Cardiac fibroblast (primary cell): Measurements from ENCODE around the gene LIN7C.
"Not testable (repeated sequence)": the region's sequence is repeated elsewhere in the genome, so short reads cannot be mapped to it uniquely, and the experiment has no call there.

ENCODE experiments used
- DNase-seq, 2 donors: peaks; one replicate each; pipeline versions ENCODE4 v3.0.0 to v3.0.0-alpha.2; 2010; ENCODE audit warnings: low read depth in 2 of 2
- H3K4me3 ChIP-seq, 2 donors: replicated peaks in 1 of 2; 1 replicate in 1 of 2; 2 replicates in 1 of 2; pipeline ENCODE4 v1.5.1; 2011; ENCODE audit warnings: low read depth in 2 of 2, low read length in 2 of 2, mild to moderate bottlenecking in 2 of 2, moderate library complexity in 1 of 2
- CTCF ChIP-seq: IDR thresholded peaks from one replicate; pipeline ENCODE4 v1.5.1; 2011; ENCODE audit warnings: low read depth, mild to moderate bottlenecking, low read length, inconsistent platforms

Gene LIN7C

GRCh38 chr11:27525824-27526516, 19.4 kb upstream of the LIN7C start:
- TF ChIP-seq CTCF: no peak
- H3K4me3 ChIP-seq: no peak overlapping the region

GRCh38 chr11:27524155-27524554, 17.6 kb upstream of the LIN7C start:
- TF ChIP-seq CTCF: peak; percentile 34
- no peak overlapping the region for H3K4me3 ChIP-seq
- DNase-seq: peak; percentile 38 to 70

More at GRCh38 chr11:27525824-27526516, 19.4 kb upstream of the LIN7C start:
- no peak for DNase-seq

- no peak for DNase-seq
- no peak overlapping the region for H3K4me3 ChIP-seq
- no peak for TF ChIP-seq CTCF
Observed at GRCh38 chr11:27520226-27520625, 13.7 kb upstream of the LIN7C start.

- TF ChIP-seq CTCF: no peak
- no peak for DNase-seq
Observed at GRCh38 chr11:27518518-27518917, 11.9 kb upstream of the LIN7C start.

GRCh38 chr11:27517490-27517889, 10.9 kb upstream of the LIN7C start:
- DNase-seq, H3K4me3 ChIP-seq: not testable (repeated sequence)

More at GRCh38 chr11:27518518-27518917, 11.9 kb upstream of the LIN7C start:
- H3K4me3 ChIP-seq: no peak overlapping the region

- H3K4me3 ChIP-seq: no peak overlapping the region
- no peak for TF ChIP-seq CTCF
- peak; percentile 35 to 49 for DNase-seq
Observed at GRCh38 chr11:27514558-27514957, 8.0 kb upstream of the LIN7C start.

- TF ChIP-seq CTCF: no peak
- DNase-seq: no peak
- no peak overlapping the region for H3K4me3 ChIP-seq
Observed at GRCh38 chr11:27514076-27514475, 7.5 kb upstream of the LIN7C start.
